Common myeloid progenitor, CD34-positive (primary cell): ENCODE results near the gene ITGA11.

Source experiments
- CTCF ChIA-PET: fragments of 350-600 bp; sonication (Branson Sonifier 250); formaldehyde crosslinking; loops from one replicate; lab custom pipeline; 2021; ENCODE audit warnings: antibody characterized with exemption; lab: Charles Lee
- POLR2A ChIA-PET: fragments of 350-600 bp; sonication (Branson Sonifier 250); formaldehyde crosslinking; loops from one replicate; lab custom pipeline; 2021; ENCODE audit warnings: antibody characterized with exemption; lab: Charles Lee
- DNase-seq, 3 donors: peaks; one replicate each; pipeline versions ENCODE4 v3.0.0 to v3.0.0-alpha.2; 2013
- H3K27ac ChIP-seq, 2 experiments: 1 replicate in 1 of 2; 2 replicates in 1 of 2; pipeline ENCODE4 v1.7.0; 2013; ENCODE audit warnings: inconsistent platforms in 2 of 2, low read length in 2 of 2, mild to moderate bottlenecking in 2 of 2, low read depth in 1 of 2, moderate library complexity in 1 of 2; ENCODE audit not compliant: severe bottlenecking in 2 of 2, insufficient read depth in 1 of 2, poor library complexity in 1 of 2
- H3K27me3 ChIP-seq, 5 experiments: replicated peaks in 2 of 5; 1 replicate in 3 of 5; 2 replicates in 2 of 5; pipeline versions ENCODE4 v1.6.1 to v1.7.0; 2013; ENCODE audit warnings: low read length in 4 of 5, mild to moderate bottlenecking in 2 of 5, moderate library complexity in 2 of 5, inconsistent platforms in 1 of 5; ENCODE audit not compliant: insufficient read depth in 5 of 5, control insufficient read depth in 4 of 5
- H3K36me3 ChIP-seq, 4 experiments: 1 replicate in 2 of 4; 2 replicates in 2 of 4; pipeline versions ENCODE4 v1.6.1 to v1.7.0; 2013; ENCODE audit warnings: low read length in 3 of 4, control low read depth in 1 of 4, mild to moderate bottlenecking in 1 of 4; ENCODE audit not compliant: control insufficient read depth in 4 of 4, insufficient read depth in 4 of 4
- H3K4me1 ChIP-seq, 4 experiments: 1 replicate in 3 of 4; 2 replicates in 1 of 4; pipeline versions ENCODE4 v1.6.1 to v1.7.1; 2013; ENCODE audit warnings: low read length in 3 of 4, mild to moderate bottlenecking in 3 of 4, control low read depth in 1 of 4, inconsistent platforms in 1 of 4, moderate library complexity in 1 of 4; ENCODE audit not compliant: control insufficient read depth in 4 of 4, insufficient read depth in 4 of 4; ENCODE audit errors: control extremely low read depth in 1 of 4
- H3K4me3 ChIP-seq, 7 experiments: 1 replicate in 4 of 7; 2 replicates in 3 of 7; pipeline versions ENCODE4 v1.5.1 to v1.7.0; 2013; ENCODE audit warnings: mild to moderate bottlenecking in 7 of 7, low read length in 6 of 7, moderate library complexity in 6 of 7, inconsistent platforms in 2 of 7, low read depth in 2 of 7, control low read depth in 1 of 7; ENCODE audit not compliant: insufficient read depth in 4 of 7, control insufficient read depth in 1 of 7; ENCODE audit errors: extremely low read depth in 1 of 7
- H3K9me3 ChIP-seq, 5 experiments: 1 replicate in 4 of 5; 2 replicates in 1 of 5; pipeline versions ENCODE4 v1.6.1 to v1.7.1; 2013; ENCODE audit warnings: low read length in 4 of 5, mild to moderate bottlenecking in 2 of 5, inconsistent platforms in 1 of 5, low read depth in 1 of 5, moderate library complexity in 1 of 5; ENCODE audit not compliant: control insufficient read depth in 4 of 5, insufficient read depth in 2 of 5; ENCODE audit errors: control extremely low read depth in 1 of 5
- WGBS: methylation state at CpG from one replicate; pipeline ENCODE4 v1.1.5; 2013; ENCODE audit not compliant: insufficient coverage; 5-methylcytosine and 5-hydroxymethylcytosine counted together

The ITGA11 gene

GRCh38 chr15:68421798-68422402 lies 10.1 kb downstream of the ITGA11 start:
- no peak for DNase-seq
- ChIA-PET POLR2A (no interaction called here), CTCF (no interaction called here)
- H3K4me1 ChIP-seq = peaks cover 0 to 13% (median 4%) of the 10 kb centered on the region in 4 experiments
- H3K9me3 ChIP-seq = no peaks in the 10 kb centered on the region
- no peak overlapping the region for H3K27ac ChIP-seq
- WGBS = 96% methylated on average over 13 of the region's 14 CpGs
- no peaks in the 10 kb centered on the region for H3K27me3 ChIP-seq
- H3K4me3 ChIP-seq = no peak overlapping the region
- H3K36me3 ChIP-seq = no peaks in the 10 kb centered on the region

DNA sequence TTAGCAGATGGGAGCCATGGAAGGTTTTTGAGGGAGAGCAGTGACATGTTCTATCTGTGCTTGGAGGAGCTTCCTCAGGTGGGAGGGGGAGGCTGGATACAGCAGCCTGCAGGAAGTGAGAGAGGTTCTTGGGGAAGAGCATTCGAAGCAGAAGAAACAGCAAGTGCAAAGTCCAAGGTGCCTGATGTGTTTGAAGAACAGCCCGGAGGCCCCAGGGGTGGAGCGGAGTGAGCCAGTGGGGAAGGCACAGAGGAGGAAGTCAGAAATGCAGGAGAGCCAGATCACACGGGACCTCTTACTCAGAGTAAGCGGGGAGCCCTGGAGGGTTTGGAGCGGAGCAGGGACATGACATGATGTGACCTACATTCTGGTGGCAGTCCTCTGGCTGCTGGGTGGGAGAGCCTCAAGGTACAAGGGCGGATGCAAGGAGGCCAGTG lies 10.8 kb downstream of the ITGA11 start:
- ChIA-PET CTCF (no interaction called here), POLR2A (no interaction called here)
- H3K27me3 ChIP-seq = no peaks in the 10 kb centered on the region
- H3K9me3 ChIP-seq = no peaks in the 10 kb centered on the region
- H3K36me3 ChIP-seq = no peaks in the 10 kb centered on the region
- H3K4me1 ChIP-seq = peaks cover 0 to 13% (median 4%) of the 10 kb centered on the region in 4 experiments
- 50% methylated on average over 7 of the region's 7 CpGs for WGBS
- no peak overlapping the region for H3K4me3 ChIP-seq
- no peak overlapping the region for H3K27ac ChIP-seq
- DNase-seq = no peak

DNA sequence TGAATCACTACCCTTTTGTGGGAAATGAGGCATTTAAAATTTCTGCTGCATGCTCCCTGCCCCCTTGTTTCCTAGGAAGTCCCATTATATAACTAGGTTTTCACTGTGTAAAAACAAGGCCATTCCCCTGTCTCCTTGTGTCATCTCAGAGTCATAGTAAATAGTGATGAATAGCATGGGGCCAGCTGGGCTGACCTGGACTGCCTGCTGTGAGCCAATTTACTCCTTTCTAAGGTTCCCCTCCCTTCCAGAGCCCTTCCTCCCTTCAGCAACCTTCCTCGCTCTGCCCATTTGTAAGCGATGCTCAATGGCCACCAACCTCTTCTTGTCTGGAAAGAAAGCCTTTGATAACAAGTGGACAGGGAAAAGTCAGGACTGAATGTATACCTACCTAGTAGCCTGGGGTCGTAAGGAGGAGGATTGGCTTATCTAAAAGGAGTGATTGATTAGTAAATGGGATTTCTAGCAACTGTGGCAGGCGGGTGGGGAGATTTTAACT lies 11.7 kb downstream of the ITGA11 start:
- 96% methylated on average over 3 of the region's 4 CpGs for WGBS
- no peak overlapping the region for H3K4me3 ChIP-seq
- H3K9me3 ChIP-seq = no peaks in the 10 kb centered on the region
- no peak for DNase-seq
- H3K27me3 ChIP-seq = no peaks in the 10 kb centered on the region
- H3K4me1 ChIP-seq = peaks cover 0 to 13% (median 4%) of the 10 kb centered on the region in 4 experiments
- POLR2A ChIA-PET = no interaction called here
- H3K27ac ChIP-seq = no peak overlapping the region
- CTCF ChIA-PET = no interaction called here
- no peaks in the 10 kb centered on the region for H3K36me3 ChIP-seq

GRCh38 chr15:68419301-68420175 lies 12.4 kb downstream of the ITGA11 start:
- Histone ChIP-seq H3K27ac (no peak overlapping the region), H3K4me1 (peaks cover 0 to 13% (median 4%) of the 10 kb centered on the region in 4 experiments), H3K36me3 (no peaks in the 10 kb centered on the region), H3K4me3 (no peak overlapping the region), H3K9me3 (no peaks in the 10 kb centered on the region), H3K27me3 (no peaks in the 10 kb centered on the region)
- CTCF ChIA-PET = no interaction called here
- POLR2A ChIA-PET = no interaction called here
- no peak for DNase-seq
- WGBS = 94% methylated on average over 4 of the region's 5 CpGs

GRCh38 chr15:68418611-68419161 lies 13.3 kb downstream of the ITGA11 start:
- WGBS = 56% methylated on average over 2 of the region's 6 CpGs
- CTCF ChIA-PET = interaction anchor here (1.3 kb wide), 2 partner anchors 9 to 131 kb away, joined by 3 to 4 read pairs; no protein-coding TSS in a partner anchor

DNA sequence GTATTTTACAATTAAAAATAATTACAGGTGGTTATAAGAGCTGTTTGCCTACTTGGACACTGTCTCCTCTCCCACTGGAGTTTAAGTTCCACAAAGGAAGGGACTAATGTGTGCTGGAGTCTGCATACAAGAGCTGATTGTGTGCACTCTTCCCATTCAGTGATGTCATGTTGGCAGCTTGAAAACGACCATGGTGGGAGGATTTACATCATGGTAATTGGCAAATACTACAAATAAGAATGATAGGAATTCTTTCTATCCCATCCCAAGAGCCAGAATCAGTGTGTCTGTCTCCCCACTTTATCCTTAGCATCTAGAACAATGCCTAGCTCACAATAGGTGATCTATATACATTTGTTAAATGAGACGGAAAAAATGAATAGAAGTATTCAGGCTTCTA lies 14.1 kb downstream of the ITGA11 start:
- no peaks in the 10 kb centered on the region for H3K36me3 ChIP-seq
- no peaks in the 10 kb centered on the region for H3K9me3 ChIP-seq
- H3K27me3 ChIP-seq = no peaks in the 10 kb centered on the region
- H3K4me3 ChIP-seq = no peak overlapping the region
- no peak for DNase-seq
- POLR2A ChIA-PET = no interaction called here
- no CpG with 5 or more reads among the region's 2 CpGs for WGBS
- peaks cover 0 to 13% (median 4%) of the 10 kb centered on the region in 4 experiments for H3K4me1 ChIP-seq
- CTCF ChIA-PET = interaction anchor here (1.3 kb wide), 2 partner anchors 10 to 132 kb away, joined by 3 to 4 read pairs; no protein-coding TSS in a partner anchor
- no peak overlapping the region for H3K27ac ChIP-seq

More at GRCh38 chr15:68418611-68419161, 13.3 kb downstream of the ITGA11 start:
- H3K4me1 ChIP-seq = peaks cover 0 to 13% (median 4%) of the 10 kb centered on the region in 4 experiments
- H3K36me3 ChIP-seq = no peaks in the 10 kb centered on the region
- no peaks in the 10 kb centered on the region for H3K27me3 ChIP-seq
- H3K27ac ChIP-seq = no peak overlapping the region
- POLR2A ChIA-PET = no interaction called here
- no peaks in the 10 kb centered on the region for H3K9me3 ChIP-seq
- peak in 2 of 3 donors; percentile 15 to 35 for DNase-seq
- H3K4me3 ChIP-seq = no peak overlapping the region
